Left renal pelvis (tissue), 4 donors: Measurements from ENCODE around the gene CFAP126. TPM values are rescaled to one million over a fixed set of nuclear protein-coding genes. Genes with fewer than 3 reads are reported as not detected.
A peak's percentile ranks its signal among the peaks of the same experiment; 100 is the strongest.
"Not testable (repeated sequence)": the region's sequence is repeated elsewhere in the genome, so short reads cannot be mapped to it uniquely, and the experiment has no call there.

Experiments used
- DNase-seq, 4 donors: peaks; one replicate each; pipeline ENCODE4 v3.0.0-alpha.2; 2013; ENCODE audit warnings: low read depth in 4 of 4, low spot score in 3 of 4
- polyA plus RNA-seq, 4 donors: library from polyadenylated mRNA; unstranded; fragments of 120-200 nt; gene quantifications; one replicate each; pipeline ENCODE4 v1.2.1, GENCODE V29; 2013; ENCODE audit not compliant: insufficient read length in 4 of 4

The CFAP126 gene, protein sequence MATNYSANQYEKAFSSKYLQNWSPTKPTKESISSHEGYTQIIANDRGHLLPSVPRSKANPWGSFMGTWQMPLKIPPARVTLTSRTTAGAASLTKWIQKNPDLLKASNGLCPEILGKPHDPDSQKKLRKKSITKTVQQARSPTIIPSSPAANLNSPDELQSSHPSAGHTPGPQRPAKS
- 10 to 100 TPM in 3 of 4 donors, 1 to 10 TPM in 1; 1.2 to 14.6 (median 11.7) TPM for polyA plus RNA-seq

DNA sequence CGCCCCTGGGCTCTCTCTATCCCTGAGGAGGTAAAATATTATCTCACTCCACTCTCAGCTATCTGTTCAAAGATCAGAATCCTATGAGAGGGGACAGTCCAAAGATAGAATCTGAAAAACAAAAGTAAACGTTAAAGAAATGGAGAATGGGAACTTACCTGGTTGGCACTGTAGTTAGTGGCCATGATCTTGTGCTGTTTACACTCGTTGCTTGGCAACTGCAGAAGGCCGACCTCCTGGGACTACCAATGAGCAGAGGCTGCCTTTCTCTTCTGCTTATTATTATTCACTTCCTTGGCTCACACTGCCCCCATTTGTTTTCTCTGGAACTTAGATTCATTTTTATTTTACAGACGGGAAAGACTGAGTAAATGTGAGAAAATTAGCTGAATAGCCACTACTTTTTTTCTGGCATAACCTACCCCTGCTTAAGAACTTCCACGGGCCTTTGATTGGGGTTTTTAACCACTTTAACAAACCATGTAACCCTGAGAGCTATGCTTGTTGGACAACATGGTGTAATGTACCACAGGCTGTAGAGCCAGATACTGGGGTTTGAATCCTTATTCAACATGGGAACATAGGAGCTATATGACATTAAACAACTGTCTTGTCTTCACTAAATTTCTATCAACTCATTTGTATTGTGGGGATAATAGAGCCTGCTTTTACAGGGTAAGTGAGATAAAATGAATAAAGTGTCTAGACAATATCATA, at the start of gene CFAP126:
Gene CFAP126, minus strand, starts transcription at position 193 of the 717 bp plus-strand sequence. Its CDS starts 8 bp downstream, at position 185.
- DNase-seq, result peak in 3 of 4 donors; percentile 27 to 47 (median 41)

DNA sequence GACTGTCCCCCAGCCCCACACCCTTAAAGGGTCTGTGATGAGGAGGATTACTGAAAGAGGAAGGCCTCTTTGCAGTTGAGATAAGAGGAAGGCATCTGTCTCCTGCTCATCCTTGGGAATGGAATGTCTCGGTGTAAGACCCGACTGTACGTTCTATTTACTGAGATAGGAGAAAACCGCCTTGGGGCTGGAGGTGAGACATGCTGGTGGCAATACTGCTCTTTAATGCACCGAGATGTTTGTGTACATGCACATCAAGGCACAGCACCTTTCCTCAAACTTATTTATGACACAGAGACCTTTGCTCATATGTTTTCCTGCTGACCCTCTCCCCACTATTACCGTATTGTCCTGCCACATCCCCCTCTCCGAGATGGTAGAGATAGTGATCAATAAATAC, 45.4 kb upstream of the CFAP126 start:
- not testable (repeated sequence) for DNase-seq

GRCh38 chr1:161410636-161410970, 42.9 kb upstream of the CFAP126 start:
- DNase-seq, result not testable (repeated sequence)

DNA sequence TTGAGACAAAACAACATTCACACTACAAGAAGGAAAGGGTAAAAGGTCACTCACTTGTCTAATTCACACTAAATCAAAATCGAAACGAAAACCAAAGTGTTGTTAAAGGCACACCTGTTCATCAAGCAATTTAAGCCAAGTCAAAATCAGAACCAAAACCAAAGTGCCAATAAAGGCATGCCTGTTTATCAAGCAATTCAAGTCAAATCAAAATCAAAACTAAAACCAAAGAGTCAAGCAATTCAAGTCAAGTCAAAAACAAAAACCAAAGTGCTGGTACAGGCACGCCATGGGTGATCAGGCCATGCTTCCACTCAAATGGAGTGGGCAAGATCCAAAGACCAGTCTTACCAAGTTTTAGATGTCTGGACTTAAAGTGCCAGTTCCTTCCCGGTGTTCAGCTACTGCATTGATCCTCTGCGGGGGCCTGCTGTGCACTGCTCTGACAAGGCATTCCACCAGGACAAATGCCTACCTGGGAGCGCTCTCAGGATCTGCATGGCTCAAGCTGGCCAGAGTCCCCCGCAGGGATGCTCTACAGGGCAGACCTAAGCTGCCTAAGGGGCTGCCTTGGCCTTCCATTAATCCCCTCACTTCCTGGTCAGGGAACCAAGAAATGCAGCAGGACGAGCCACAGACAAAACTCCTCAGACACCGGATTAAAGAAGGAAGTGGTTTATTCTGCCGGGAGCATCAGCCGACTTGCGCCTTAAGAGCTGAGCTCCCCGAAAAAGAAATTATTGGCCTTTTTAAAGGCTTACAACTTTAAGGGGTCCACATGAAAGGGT, 42.4 kb upstream of the CFAP126 start:
- not testable (repeated sequence) for DNase-seq

DNA sequence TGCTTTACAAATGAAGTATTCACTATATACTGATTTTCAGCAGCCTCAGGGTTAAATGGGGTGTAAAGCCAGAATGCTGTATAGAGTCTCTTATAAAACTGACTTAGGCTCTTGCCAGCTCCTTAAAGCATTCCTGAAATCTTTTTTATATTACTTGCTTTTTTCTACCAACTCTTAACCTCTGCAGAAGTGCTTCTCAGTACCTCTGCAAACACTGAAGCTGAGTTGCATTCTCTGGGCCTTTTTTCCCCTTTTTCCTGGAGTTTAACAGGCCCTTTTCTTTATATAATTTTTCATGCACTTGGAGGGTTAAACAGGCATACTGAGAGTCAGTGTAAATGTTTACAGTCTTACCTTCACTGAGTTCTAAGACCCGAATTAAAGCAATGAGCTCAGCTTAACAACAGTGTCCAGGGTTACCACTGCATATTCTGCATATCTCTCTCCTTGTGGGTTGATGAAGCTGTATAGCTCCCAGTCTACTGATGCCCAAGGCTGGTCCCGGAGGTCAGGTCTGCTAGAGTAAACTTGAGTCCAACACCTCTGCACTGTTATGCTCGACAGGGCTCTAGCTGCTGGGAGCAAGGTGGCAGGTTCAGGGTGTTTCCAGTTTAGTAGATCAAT, 40.9 kb upstream of the CFAP126 start:
- no peak for DNase-seq

DNA sequence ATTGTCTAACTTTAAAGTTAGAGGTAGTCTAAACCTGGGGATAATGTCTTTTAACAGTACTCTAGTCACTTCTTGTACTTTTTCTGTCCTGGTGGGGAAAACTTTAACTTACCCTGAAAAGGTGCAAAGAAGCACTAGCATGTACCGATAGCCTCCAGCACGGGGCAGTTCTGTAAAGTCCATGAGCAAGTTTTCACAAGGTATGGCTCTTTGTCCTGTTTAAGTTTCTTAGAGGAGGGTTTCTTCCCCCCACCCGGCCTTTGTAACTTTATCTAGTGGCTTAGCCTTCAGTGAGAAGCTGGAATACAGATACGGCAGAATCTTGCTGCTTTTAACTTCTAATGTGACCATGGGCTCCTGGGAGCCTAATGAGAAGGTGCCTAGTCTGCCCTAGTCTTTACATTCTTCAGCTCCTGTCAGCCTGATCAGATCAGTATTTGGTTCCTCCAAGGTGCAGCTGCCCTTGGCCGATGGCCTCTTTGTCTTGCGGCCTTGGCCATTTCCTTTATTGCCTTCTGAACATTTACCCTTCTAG, 39.8 kb upstream of the CFAP126 start:
- no peak for DNase-seq

- not testable (repeated sequence) for DNase-seq
Observed at GRCh38 chr1:161406551-161406950, 38.9 kb upstream of the CFAP126 start.

DNA sequence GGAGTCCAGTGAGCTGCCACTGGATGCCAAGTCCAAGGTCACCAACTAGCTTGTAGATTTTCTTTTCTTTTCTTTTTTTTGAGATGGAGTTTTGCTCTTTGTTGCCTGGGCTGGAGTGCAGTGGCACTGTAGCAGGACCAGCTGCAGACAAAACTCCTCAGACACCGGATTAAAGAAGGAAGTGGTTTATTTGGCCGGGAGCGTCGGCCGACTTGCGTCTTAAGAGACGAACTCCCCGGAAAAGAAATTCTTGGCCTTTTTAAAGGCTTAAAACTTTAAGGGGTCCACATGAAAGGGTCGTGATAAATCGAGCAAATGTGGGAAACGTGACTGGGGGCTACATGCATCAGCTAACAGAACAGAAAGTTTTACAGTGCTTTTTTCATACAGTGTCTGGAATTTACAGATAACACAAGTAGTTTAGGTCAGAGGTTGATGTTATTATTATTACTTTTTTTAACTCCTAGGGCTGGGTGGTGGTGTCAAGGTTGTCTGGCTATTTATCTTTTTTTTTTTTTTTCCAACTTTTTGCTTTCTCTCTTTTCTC, 36.4 kb upstream of the CFAP126 start:
- no peak for DNase-seq

GRCh38 chr1:161402446-161402845, 34.8 kb upstream of the CFAP126 start:
- DNase-seq, result no peak

GRCh38 chr1:161399257-161399998, 31.8 kb upstream of the CFAP126 start:
- peak; percentile 81 to 85 (median 84) for DNase-seq

DNA sequence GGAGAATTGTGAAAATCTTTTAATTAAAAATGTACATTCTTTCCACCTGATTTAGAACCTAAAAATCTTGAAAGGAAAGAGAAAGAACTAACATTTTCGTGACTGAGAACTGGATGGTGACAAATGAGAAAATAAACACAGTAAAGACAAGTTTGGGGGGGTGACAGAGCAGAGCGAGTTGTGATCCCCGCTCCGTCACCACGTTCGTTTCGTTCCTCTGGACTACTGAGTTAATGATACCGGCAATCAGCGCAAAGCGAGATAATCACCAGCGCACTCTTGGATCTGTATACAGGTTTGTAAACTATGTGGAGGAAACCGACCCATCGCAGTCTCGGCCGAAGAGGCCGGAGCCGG, 31.2 kb upstream of the CFAP126 start:
- DNase-seq, result no peak

GRCh38 chr1:161397038-161397437, 29.4 kb upstream of the CFAP126 start:
- not testable (repeated sequence) for DNase-seq

DNA sequence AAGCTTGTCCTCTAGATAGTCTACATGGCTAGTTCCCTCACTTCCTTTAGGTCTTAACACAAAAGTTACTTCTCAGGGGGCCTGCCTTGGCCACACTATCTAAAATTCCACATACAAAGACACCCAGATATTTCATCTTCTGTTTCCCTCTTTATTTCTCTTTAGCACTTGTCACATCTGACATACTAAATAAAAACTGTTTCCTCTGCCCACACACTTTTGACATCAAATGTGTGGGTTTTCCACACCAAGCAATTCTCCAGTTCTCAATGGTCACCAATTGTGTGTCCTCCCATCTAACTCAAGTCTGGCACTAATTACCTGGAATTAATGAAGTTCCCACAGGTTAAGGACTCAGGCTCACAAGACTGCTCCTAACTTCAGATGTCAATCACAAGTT, 25.5 kb upstream of the CFAP126 start:
- DNase-seq, result no peak

DNA sequence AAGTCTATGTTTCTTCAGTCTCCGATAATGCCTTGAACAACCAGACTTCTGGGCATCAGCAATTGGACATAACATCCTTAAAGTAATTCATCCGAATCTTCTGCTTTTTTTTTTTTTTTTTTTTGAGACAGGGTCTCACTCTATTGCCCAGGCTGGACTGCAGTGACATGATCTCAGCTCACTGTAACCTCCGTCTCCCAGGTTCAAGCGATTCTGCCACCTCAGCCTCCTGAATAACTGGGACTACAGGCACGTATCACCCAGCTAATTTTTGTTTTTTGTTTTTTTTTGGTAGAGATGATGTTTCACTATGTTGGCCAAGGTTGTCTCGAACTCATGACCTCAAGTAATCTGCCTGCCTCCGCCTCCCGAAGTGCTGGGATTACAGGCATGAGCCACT, 23.9 kb upstream of the CFAP126 start:
- no peak for DNase-seq

GRCh38 chr1:161391136-161391535, 23.5 kb upstream of the CFAP126 start:
- not testable (repeated sequence) for DNase-seq

DNA sequence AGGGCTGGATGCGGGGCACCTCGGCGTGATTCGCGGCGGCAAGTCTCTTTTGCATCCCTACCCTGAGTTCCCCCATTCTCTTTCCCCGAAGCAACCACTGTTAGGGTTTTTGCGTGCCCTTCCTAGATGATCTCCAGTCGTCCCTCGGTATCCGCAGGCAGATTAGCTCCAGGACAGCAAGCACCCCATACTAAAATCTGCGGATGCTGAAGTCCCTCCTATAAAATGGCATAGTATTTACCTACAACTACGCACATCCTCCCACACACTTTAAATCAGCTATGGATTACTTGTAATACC, 22.8 kb upstream of the CFAP126 start:
- no peak for DNase-seq

DNA sequence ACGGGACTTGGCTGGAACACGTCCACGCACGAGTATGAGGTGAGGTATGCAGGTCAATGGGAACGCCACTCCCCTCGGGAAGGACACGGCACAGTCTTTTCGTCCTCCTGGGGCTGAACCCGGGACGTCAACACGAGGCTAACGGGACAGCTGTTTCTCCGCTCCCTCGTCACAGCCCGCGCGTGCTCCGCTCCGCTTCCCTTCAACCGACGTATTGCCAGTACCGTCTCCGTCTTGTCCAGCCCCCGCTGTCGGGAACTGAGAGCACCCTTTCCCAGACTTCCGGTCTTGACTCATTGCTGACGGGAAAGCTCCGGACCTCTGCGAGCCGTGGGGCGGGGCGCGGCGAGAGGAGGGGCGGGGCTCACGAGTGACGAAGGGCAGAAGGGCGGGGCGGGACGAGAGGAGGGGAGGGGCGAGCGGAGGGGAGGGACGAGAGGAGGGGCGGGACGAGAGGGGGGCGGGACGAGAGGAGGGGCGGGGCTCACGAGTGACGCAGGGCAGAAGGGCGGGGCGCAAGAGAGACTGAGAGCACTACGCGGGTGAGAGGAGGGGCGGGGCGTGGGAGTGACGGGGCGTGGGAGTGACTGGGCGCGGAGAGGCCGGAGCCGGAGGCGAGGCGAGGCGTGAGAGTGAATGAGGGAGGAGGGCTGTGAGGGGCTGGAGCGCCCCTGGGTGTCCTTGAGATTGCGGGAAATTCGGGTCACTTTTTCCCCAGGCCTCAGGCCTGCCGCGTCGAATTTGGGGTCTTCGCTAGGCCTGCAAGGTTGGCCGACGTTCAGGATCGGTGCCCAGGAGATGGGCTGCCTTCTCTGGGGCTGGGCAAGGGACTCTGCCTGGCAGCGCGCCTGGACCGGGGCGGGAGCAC, 22.2 kb upstream of the CFAP126 start:
- DNase-seq, result peak; percentile 84 to 91 (median 88)

DNA sequence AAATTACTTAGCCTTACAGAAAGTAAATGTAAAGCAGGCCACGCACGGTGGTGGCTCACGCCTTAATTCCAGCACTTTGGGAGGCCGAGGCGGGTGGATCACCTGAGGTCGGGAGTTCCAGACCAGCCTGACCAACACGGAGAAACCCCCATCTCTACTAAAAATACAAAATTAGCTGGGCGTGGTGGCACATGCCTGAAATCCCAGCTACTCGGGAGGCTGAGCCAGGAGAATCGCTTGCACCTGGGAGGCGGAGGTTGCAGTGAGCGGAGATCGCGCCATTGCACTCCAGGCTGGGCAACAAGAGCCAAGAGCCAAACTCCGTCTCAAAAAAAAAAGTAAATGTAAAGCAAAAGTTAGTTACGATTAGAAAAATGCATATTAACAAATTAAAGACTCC, 21.5 kb upstream of the CFAP126 start:
- DNase-seq, result not testable (repeated sequence)

DNA sequence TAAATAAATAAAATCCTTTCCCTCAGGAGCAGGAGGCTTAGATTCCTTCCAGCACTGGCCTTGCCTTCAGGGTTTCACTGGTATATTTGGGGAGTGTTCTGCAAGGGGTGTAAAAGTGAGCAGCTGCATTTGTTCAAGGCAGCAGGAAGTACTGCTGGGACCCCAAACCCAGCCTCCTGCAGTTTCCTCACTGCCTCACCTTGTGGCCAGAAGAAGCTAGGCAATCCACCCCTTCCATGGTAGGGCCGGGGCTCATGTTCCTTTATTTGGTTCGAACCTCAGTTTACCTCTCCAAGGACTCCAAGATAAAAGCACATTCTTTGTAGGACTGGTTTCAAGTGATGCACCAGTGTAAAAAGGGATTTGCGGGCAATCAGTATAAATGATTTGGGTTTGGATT, 21.0 kb upstream of the CFAP126 start:
- DNase-seq, result no peak
